HEK293 (cell line): ENCODE measurements around the gene DUSP16.
"Not testable (repeated sequence)": the region's sequence is repeated elsewhere in the genome, so short reads cannot be mapped to it uniquely, and the experiment has no call there.

Experiments used
- CTCF ChIA-PET: fragments of 350-600 bp; formaldehyde crosslinking; extraction: SDS; loops from one replicate; lab custom pipeline; 2021; ENCODE audit warnings: antibody characterized with exemption; lab: Yijun Ruan, JAX
- POLR2A ChIA-PET: fragments of 300-600 bp; formaldehyde crosslinking; extraction: SDS; loops from one replicate; lab custom pipeline; 2020; ENCODE audit warnings: antibody characterized with exemption, inconsistent platforms; lab: Yijun Ruan, JAX
- H3K27ac ChIP-seq: fragments of 200-500 bp; sonication (Bioruptor generic); 2 replicates; pipeline ENCODE4 v1.5.1; 2014; ENCODE audit warnings: low read depth, low read length, control low read depth, inconsistent platforms; ENCODE audit errors: extremely low read depth
- H3K36me3 ChIP-seq, 2 experiments: fragments of 200-500 bp in 1 of 2; sonication (Bioruptor generic) in 1 of 2; 1 replicate in 1 of 2; 2 replicates in 1 of 2; pipeline ENCODE4 v1.5.1; 2014 to 2017; ENCODE audit warnings: inconsistent platforms in 2 of 2, low read length in 2 of 2; ENCODE audit not compliant: control insufficient read depth in 2 of 2, insufficient read depth in 1 of 2
- H3K4me1 ChIP-seq: fragments of 200-500 bp; sonication (Bioruptor generic); 2 replicates; pipeline ENCODE4 v1.5.1; 2014; ENCODE audit warnings: mild to moderate bottlenecking, low read length, inconsistent platforms; ENCODE audit not compliant: control insufficient read depth, insufficient read depth
- H3K4me3 ChIP-seq: 2 replicates; pipeline ENCODE4 v1.5.1; 2011; ENCODE audit warnings: low read depth, mild to moderate bottlenecking, control low read depth, low read length, moderate library complexity
- H3K9me3 ChIP-seq: fragments of 200-500 bp; sonication (Bioruptor generic); 2 replicates; pipeline ENCODE4 v1.5.1; 2014; ENCODE audit warnings: low read depth, low read length, inconsistent platforms; ENCODE audit not compliant: control insufficient read depth, insufficient read depth
- PRDM1 ChIP-seq: fragments of 450-650 bp; formaldehyde crosslinking; IDR thresholded peaks from 2 replicates; pipeline ENCODE4; 2016; ENCODE audit warnings: missing biosample characterization, missing genetic modification characterization
- SP7 ChIP-seq: fragments of 450-650 bp; formaldehyde crosslinking; IDR thresholded peaks from 2 replicates; pipeline ENCODE4 v1.5.1; 2016; ENCODE audit warnings: missing biosample characterization, missing genetic modification characterization
- ZEB2 ChIP-seq: fragments of 450-650 bp; formaldehyde crosslinking; IDR thresholded peaks from 2 replicates; pipeline ENCODE4 v1.5.1; 2016; ENCODE audit warnings: missing biosample characterization, missing genetic modification characterization
- ZNF140 ChIP-seq: fragments of 450-650 bp; formaldehyde crosslinking; IDR thresholded peaks from 2 replicates; pipeline ENCODE4 v1.5.1; 2016; ENCODE audit warnings: missing biosample characterization, missing genetic modification characterization
- ZNF48 ChIP-seq: fragments of 450-650 bp; formaldehyde crosslinking; IDR thresholded peaks from 2 replicates; pipeline ENCODE4 v1.5.1; 2016; ENCODE audit warnings: missing biosample characterization, missing genetic modification characterization
- ZNF530 ChIP-seq: fragments of 450-650 bp; formaldehyde crosslinking; IDR thresholded peaks from 2 replicates; pipeline ENCODE4 v1.5.1; 2016; ENCODE audit warnings: low read depth, missing biosample characterization, missing genetic modification characterization
- TF ChIP-seq, protein P1 (sequence below): fragments of 450-650 bp; formaldehyde crosslinking; IDR thresholded peaks from 2 replicates; pipeline ENCODE4 v1.5.1; 2017; ENCODE audit warnings: missing biosample characterization, missing genetic modification characterization
- TF ChIP-seq, protein P2 (sequence below): fragments of 450-650 bp; formaldehyde crosslinking; IDR thresholded peaks from 2 replicates; pipeline ENCODE4 v1.5.1; 2016; ENCODE audit warnings: missing biosample characterization, missing genetic modification characterization
- TF ChIP-seq, protein P3 (sequence below): fragments of 450-650 bp; formaldehyde crosslinking; IDR thresholded peaks from 2 replicates; pipeline ENCODE4 v1.5.1; 2016; ENCODE audit warnings: missing biosample characterization, missing genetic modification characterization

The DUSP16 gene

DNA sequence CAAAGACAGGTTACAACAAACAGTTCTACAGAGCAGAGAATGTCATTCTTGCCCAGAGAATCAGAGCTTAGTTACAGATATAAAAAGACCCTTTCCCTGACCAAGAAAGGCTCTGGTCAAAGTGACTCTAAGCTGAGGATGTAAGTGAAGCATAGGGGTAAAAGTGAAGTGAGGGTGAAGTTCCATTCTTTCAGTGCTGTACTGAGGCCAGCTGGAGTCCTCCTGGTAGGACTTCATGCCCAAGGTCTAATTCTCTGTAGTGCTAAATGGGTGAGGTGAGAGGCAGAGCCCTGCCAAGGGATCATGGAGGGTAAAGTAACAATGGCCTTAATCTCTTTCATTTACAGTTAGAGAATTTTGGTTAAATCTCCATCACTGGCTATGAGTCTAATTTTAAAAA is 38.5 kb downstream of the DUSP16 start:
- Histone ChIP-seq H3K36me3 (peaks cover 0 to 12% of the 10 kb centered on the region in 2 experiments; a peak in 2 of 3 replicates), H3K4me1 (peaks cover 9% of the 10 kb centered on the region), H3K9me3 (no peaks in the 10 kb centered on the region), H3K4me3 (no peak overlapping the region), H3K27ac (no peak overlapping the region)
- CTCF ChIA-PET = no interaction called here
- TF ChIP-seq PRDM1 (tag by site-specific recombination) (peak; percentile 56), ZNF48 (tag by site-specific recombination) (no peak)
- POLR2A ChIA-PET = no interaction called here

DNA sequence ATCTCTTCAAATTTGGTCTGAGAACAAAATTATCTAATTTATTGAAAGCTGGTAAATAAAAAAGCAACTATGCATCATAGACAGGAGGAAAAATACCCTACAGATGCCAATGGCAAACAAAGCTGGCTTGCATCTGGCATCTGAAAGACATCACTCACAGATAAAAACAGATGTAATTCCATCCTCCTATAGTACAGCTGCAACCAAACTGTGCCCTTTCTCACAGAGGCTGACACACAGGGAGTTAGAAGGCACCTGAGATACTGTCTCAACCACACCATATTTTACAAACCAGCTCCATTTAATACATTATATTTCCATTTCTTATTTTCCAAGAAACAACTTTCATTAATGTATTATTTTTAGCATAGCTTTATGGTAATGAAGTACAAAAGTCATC is 39.4 kb downstream of the DUSP16 start:
- POLR2A ChIA-PET = interaction anchor here (0.6 to 0.7 kb wide), 2 partner anchors 35 to 209 kb away, joined by 3 to 4 read pairs; no protein-coding TSS in a partner anchor
- H3K36me3 ChIP-seq = peaks cover 4 to 19% of the 10 kb centered on the region in 2 experiments; a peak in 2 of 3 replicates
- H3K4me3 ChIP-seq = no peak overlapping the region
- CTCF ChIA-PET = interaction anchor here (0.5 to 1.4 kb wide), 4 partner anchors 8 to 153 kb away, joined by 3 to 6 read pairs (median 4); no protein-coding TSS in a partner anchor
- TF ChIP-seq, protein P1, sequence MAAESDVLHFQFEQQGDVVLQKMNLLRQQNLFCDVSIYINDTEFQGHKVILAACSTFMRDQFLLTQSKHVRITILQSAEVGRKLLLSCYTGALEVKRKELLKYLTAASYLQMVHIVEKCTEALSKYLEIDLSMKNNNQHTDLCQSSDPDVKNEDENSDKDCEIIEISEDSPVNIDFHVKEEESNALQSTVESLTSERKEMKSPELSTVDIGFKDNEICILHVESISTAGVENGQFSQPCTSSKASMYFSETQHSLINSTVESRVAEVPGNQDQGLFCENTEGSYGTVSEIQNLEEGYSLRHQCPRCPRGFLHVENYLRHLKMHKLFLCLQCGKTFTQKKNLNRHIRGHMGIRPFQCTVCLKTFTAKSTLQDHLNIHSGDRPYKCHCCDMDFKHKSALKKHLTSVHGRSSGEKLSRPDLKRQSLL (tag by site-specific recombination) = no peak
- TF ChIP-seq ZNF530 (tag by site-specific recombination) = no peak
- no peak for TF ChIP-seq SP7 (tag by site-specific recombination)
- TF ChIP-seq ZEB2 (tag by site-specific recombination) = no peak
- TF ChIP-seq, protein P2, sequence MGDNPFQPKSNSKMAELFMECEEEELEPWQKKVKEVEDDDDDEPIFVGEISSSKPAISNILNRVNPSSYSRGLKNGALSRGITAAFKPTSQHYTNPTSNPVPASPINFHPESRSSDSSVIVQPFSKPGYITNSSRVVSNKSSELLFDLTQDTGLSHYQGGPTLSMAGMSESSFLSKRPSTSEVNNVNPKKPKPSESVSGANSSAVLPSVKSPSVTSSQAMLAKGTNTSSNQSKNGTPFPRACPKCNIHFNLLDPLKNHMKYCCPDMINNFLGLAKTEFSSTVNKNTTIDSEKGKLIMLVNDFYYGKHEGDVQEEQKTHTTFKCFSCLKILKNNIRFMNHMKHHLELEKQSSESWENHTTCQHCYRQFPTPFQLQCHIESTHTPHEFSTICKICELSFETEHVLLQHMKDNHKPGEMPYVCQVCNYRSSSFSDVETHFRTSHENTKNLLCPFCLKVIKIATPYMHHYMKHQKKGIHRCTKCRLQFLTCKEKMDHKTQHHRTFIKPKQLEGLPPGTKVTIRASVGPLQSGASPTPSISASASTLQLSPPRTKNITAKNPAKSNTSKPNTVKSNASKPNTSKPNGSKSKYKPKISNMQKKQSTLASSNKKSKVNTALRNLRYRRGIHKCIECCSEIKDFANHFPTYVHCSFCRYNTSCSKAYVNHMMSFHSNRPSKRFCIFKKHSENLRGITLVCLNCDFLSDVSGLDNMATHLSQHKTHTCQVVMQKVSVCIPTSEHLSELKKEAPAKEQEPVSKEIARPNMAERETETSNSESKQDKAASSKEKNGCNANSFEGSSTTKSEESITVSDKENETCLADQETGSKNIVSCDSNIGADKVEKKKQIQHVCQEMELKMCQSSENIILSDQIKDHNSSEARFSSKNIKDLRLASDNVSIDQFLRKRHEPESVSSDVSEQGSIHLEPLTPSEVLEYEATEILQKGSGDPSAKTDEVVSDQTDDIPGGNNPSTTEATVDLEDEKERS (tag by site-specific recombination) = no peak
- no peak for TF ChIP-seq ZNF140 (tag by site-specific recombination)
- TF ChIP-seq, protein P3, sequence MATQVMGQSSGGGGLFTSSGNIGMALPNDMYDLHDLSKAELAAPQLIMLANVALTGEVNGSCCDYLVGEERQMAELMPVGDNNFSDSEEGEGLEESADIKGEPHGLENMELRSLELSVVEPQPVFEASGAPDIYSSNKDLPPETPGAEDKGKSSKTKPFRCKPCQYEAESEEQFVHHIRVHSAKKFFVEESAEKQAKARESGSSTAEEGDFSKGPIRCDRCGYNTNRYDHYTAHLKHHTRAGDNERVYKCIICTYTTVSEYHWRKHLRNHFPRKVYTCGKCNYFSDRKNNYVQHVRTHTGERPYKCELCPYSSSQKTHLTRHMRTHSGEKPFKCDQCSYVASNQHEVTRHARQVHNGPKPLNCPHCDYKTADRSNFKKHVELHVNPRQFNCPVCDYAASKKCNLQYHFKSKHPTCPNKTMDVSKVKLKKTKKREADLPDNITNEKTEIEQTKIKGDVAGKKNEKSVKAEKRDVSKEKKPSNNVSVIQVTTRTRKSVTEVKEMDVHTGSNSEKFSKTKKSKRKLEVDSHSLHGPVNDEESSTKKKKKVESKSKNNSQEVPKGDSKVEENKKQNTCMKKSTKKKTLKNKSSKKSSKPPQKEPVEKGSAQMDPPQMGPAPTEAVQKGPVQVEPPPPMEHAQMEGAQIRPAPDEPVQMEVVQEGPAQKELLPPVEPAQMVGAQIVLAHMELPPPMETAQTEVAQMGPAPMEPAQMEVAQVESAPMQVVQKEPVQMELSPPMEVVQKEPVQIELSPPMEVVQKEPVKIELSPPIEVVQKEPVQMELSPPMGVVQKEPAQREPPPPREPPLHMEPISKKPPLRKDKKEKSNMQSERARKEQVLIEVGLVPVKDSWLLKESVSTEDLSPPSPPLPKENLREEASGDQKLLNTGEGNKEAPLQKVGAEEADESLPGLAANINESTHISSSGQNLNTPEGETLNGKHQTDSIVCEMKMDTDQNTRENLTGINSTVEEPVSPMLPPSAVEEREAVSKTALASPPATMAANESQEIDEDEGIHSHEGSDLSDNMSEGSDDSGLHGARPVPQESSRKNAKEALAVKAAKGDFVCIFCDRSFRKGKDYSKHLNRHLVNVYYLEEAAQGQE (tag by site-specific recombination) = no peak
- TF ChIP-seq, all 188 proteins: peak for 0
- Histone ChIP-seq H3K9me3 (no peaks in the 10 kb centered on the region), H3K4me1 (peaks cover 9% of the 10 kb centered on the region; the same call in 1 of the 2 replicates), H3K27ac (no peak overlapping the region)

DNA sequence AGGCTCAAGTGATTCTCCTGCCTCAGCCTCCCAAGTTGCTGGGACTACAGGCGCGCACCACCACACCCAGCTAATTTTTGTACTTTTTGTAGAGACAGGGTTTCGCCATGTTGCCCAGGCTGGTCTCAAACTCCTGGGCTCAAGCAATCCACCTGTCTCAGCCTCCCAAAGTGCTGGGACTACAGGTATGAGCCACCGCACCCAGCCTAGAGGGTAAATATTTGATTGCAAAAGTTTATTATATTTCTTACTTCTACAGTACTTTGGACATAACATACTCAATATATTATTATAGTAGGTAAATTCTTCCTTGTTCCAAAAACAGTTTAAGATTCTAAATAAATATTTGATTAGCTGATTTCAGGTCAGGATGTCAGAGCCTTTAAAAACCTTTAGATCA is 40.0 kb downstream of the DUSP16 start:
- CTCF ChIA-PET = interaction anchor here (0.6 to 1.4 kb wide), 2 partner anchors 13 to 152 kb away, joined by 3 to 6 read pairs; no protein-coding TSS in a partner anchor
- POLR2A ChIA-PET = interaction anchor here (0.7 kb wide), 1 partner anchor 35 kb away, joined by 3 read pairs; no protein-coding TSS in a partner anchor

More for the DNA sequence above, 40.0 kb downstream of the DUSP16 start:
- H3K9me3 ChIP-seq, H3K4me1 ChIP-seq, H3K4me3 ChIP-seq, H3K27ac ChIP-seq: not testable (repeated sequence)
- H3K36me3 ChIP-seq = peaks cover 6 to 24% of the 10 kb centered on the region in 2 experiments; a peak in 2 of 3 replicates
